IMR-90 (cell line): Measurements from ENCODE around the gene PKHD1. TPM values are rescaled to one million over a fixed set of nuclear protein-coding genes. Genes with fewer than 3 reads are reported as not detected.

Experiments
- ATAC-seq: fragments of 200-7000 bp; cut with Tn5 transposase; 2 replicates; pipeline ENCODE4 v1.9.1; 2020; ENCODE audit warnings: low read depth, mild to moderate bottlenecking, moderate library complexity
- BruUV-seq: library from RNA; stranded (reverse); fragments of 400-500 nt; replicated peaks from 2 replicates; lab custom pipeline; 2021; lab: Mats Ljungman, UMichigan
- CTCF ChIA-PET: fragments of 300-600 bp; formaldehyde crosslinking; extraction: SDS; loops from one replicate; lab custom pipeline; 2021; ENCODE audit warnings: antibody characterized with exemption; lab: Yijun Ruan, JAX
- POLR2A ChIA-PET: fragments of 300-600 bp; sonication (Branson Sonifier 250); formaldehyde crosslinking; loops from one replicate; lab custom pipeline; 2022; ENCODE audit warnings: antibody characterized with exemption; ENCODE audit not compliant: unreplicated experiment; lab: Charles Lee
- DNase-seq: peaks from one replicate; pipeline ENCODE4 v3.0.0; 2013
- H2AFZ ChIP-seq: replicated peaks from 2 replicates; pipeline ENCODE3; 2013; ENCODE audit warnings: low read length, mild to moderate bottlenecking; ENCODE audit not compliant: poor library complexity
- H2AK5ac ChIP-seq: 2 replicates; pipeline ENCODE4 v1.6.1; 2013; ENCODE audit warnings: low read depth, low read length, inconsistent platforms
- H2AK9ac ChIP-seq: replicated peaks from 2 replicates; pipeline ENCODE3; 2013; ENCODE audit warnings: mild to moderate bottlenecking, low read depth, low read length, moderate library complexity; ENCODE audit not compliant: poor library complexity
- H2BK120ac ChIP-seq: 2 replicates; pipeline ENCODE4 v1.6.1; 2013; ENCODE audit warnings: low read depth, low read length, inconsistent platforms
- H2BK15ac ChIP-seq: 3 replicates; pipeline ENCODE4 v1.6.1; 2013; ENCODE audit warnings: low read depth, low read length, inconsistent platforms
- H2BK20ac ChIP-seq: 2 replicates; pipeline ENCODE4 v1.6.1; 2013; ENCODE audit warnings: low read depth, mild to moderate bottlenecking, inconsistent platforms, low read length, moderate library complexity
- H2BK5ac ChIP-seq: 2 replicates; pipeline ENCODE4 v1.6.1; 2013; ENCODE audit warnings: mild to moderate bottlenecking, low read depth, low read length, inconsistent platforms; ENCODE audit not compliant: poor library complexity, severe bottlenecking
- H3K14ac ChIP-seq: replicated peaks from 2 replicates; pipeline ENCODE4 v1.6.1; 2013; ENCODE audit warnings: low read depth, low read length, inconsistent platforms
- H3K18ac ChIP-seq: 2 replicates; pipeline ENCODE4 v1.6.1; 2013; ENCODE audit warnings: low read depth, low read length, control low read depth
- H3K23ac ChIP-seq: 2 replicates; pipeline ENCODE4 v1.6.1; 2013; ENCODE audit warnings: low read depth, low read length, inconsistent platforms
- H3K27ac ChIP-seq: 2 replicates; pipeline ENCODE4 v1.5.1; 2013; ENCODE audit warnings: mild to moderate bottlenecking, control low read depth, low read length; ENCODE audit not compliant: insufficient read depth
- H3K27me3 ChIP-seq: 2 replicates; pipeline ENCODE4 v1.6.1; 2013; ENCODE audit warnings: low read length; ENCODE audit not compliant: control insufficient read depth, insufficient read depth
- H3K36me3 ChIP-seq: 2 replicates; pipeline ENCODE4 v1.6.1; 2013; ENCODE audit warnings: low read length, mixed read lengths; ENCODE audit not compliant: control insufficient read depth, insufficient read depth
- H3K4ac ChIP-seq: 2 replicates; pipeline ENCODE4 v1.6.1; 2013; ENCODE audit warnings: low read depth, low read length, inconsistent platforms
- H3K4me1 ChIP-seq: 2 replicates; pipeline ENCODE4 v1.6.1; 2013; ENCODE audit warnings: low read length, mixed read lengths; ENCODE audit not compliant: control insufficient read depth, insufficient read depth
- H3K4me2 ChIP-seq: 2 replicates; pipeline ENCODE4 v1.6.1; 2013; ENCODE audit warnings: low read depth, mild to moderate bottlenecking, control low read depth, low read length, moderate library complexity
- H3K4me3 ChIP-seq: 2 replicates; pipeline ENCODE4 v1.5.1; 2013; ENCODE audit warnings: low read depth, mild to moderate bottlenecking, control low read depth, low read length, moderate library complexity; ENCODE audit not compliant: insufficient read depth
- H3K56ac ChIP-seq: 2 replicates; pipeline ENCODE4 v1.6.1; 2013; ENCODE audit warnings: low read length, inconsistent platforms; ENCODE audit not compliant: insufficient read depth; ENCODE audit errors: extremely low read depth
- H3K79me1 ChIP-seq, 2 experiments: 2 replicates each; pipeline ENCODE4 v1.6.1; 2013; ENCODE audit warnings: low read length in 2 of 2, inconsistent platforms in 1 of 2, low read depth in 1 of 2
- H3K9ac ChIP-seq: 2 replicates; pipeline ENCODE4 v1.6.1; 2013; ENCODE audit warnings: low read depth, low read length, control low read depth
- H3K9me1 ChIP-seq: 2 replicates; pipeline ENCODE4 v1.6.1; 2013; ENCODE audit warnings: low read length, inconsistent platforms; ENCODE audit not compliant: insufficient read depth
- H3K9me3 ChIP-seq: 2 replicates; pipeline ENCODE4 v1.6.1; 2013; ENCODE audit warnings: low read length; ENCODE audit not compliant: control insufficient read depth, insufficient read depth
- H4K20me1 ChIP-seq: 2 replicates; pipeline ENCODE4 v1.6.1; 2013; ENCODE audit warnings: low read length, inconsistent platforms; ENCODE audit not compliant: insufficient read depth
- H4K5ac ChIP-seq: 2 replicates; pipeline ENCODE4 v1.6.1; 2013; ENCODE audit warnings: mild to moderate bottlenecking, low read depth, low read length, control low read depth
- H4K8ac ChIP-seq, 2 experiments: 2 replicates each; pipeline ENCODE4 v1.6.1; 2013; ENCODE audit warnings: low read depth in 2 of 2, low read length in 2 of 2, control low read depth in 1 of 2, inconsistent platforms in 1 of 2
- H4K91ac ChIP-seq: 2 replicates; pipeline ENCODE4 v1.6.1; 2013; ENCODE audit warnings: low read depth, low read length, inconsistent platforms; ENCODE audit not compliant: insufficient read depth
- BHLHE40 ChIP-seq: fragments of 150-350 bp; IDR thresholded peaks from 2 replicates; pipeline ENCODE4 v1.6.1; 2016; ENCODE audit warnings: mild to moderate bottlenecking, low read depth, low read length
- CEBPB ChIP-seq: IDR thresholded peaks from 2 replicates; pipeline ENCODE4 v1.6.1; 2012; ENCODE audit warnings: low read depth, low read length, improper control_type of control experiment
- CHD1 ChIP-seq: IDR thresholded peaks from 2 replicates; pipeline ENCODE4 v1.6.1; 2012; ENCODE audit warnings: low read depth, low read length, improper control_type of control experiment
- ELK1 ChIP-seq: fragments of 150-350 bp; IDR thresholded peaks from 2 replicates; pipeline ENCODE4 v1.6.1; 2016; ENCODE audit warnings: low read depth, mild to moderate bottlenecking, low read length, moderate library complexity, borderline replicate concordance
- FOS ChIP-seq: fragments of 150-350 bp; IDR thresholded peaks from 2 replicates; pipeline ENCODE4 v1.6.1; 2016; ENCODE audit warnings: low read depth, low read length
- MAFK ChIP-seq: IDR thresholded peaks from 2 replicates; pipeline ENCODE4 v1.6.1; 2012; ENCODE audit warnings: low read depth, low read length, improper control_type of control experiment
- MAZ ChIP-seq: IDR thresholded peaks from 2 replicates; pipeline ENCODE4 v1.6.1; 2012; ENCODE audit warnings: low read depth, mild to moderate bottlenecking, low read length, improper control_type of control experiment, moderate library complexity, borderline replicate concordance
- MXI1 ChIP-seq: IDR thresholded peaks from 2 replicates; pipeline ENCODE4 v1.6.1; 2012; ENCODE audit warnings: low read depth, mild to moderate bottlenecking, low read length, moderate library complexity, borderline replicate concordance
- NFE2L2 ChIP-seq: fragments of 150-350 bp; IDR thresholded peaks from 2 replicates; pipeline ENCODE4 v1.6.1; 2016; ENCODE audit warnings: low read depth, mild to moderate bottlenecking, low read length
- POLR2A ChIP-seq: IDR thresholded peaks from 2 replicates; pipeline ENCODE4 v1.6.1; 2012; ENCODE audit warnings: mild to moderate bottlenecking, low read depth, low read length
- RAD21 ChIP-seq: IDR thresholded peaks from 2 replicates; pipeline ENCODE4 v1.6.1; 2012; ENCODE audit warnings: low read length, improper control_type of control experiment
- RCOR1 ChIP-seq: IDR thresholded peaks from 2 replicates; pipeline ENCODE4 v1.6.1; 2012; ENCODE audit warnings: mild to moderate bottlenecking, low read length, improper control_type of control experiment; ENCODE audit not compliant: insufficient replicate concordance
- RFX5 ChIP-seq: IDR thresholded peaks from 2 replicates; pipeline ENCODE4 v1.8.0; 2012; ENCODE audit warnings: low read depth, mild to moderate bottlenecking, low read length, moderate library complexity
- USF2 ChIP-seq: fragments of 150-350 bp; IDR thresholded peaks from 2 replicates; pipeline ENCODE4 v1.6.1; 2017; ENCODE audit warnings: mild to moderate bottlenecking, antibody characterized with exemption, low read length, low read depth
- WGBS, 2 experiments: methylation state at CpG; one replicate each; pipeline versions ENCODE4 v1.1.5 to v1.1.7; 2013; ENCODE audit warnings: missing lambda C conversion rate in 2 of 2; ENCODE audit not compliant: insufficient read length in 1 of 2; ENCODE audit errors: extremely low coverage in 2 of 2; 5-methylcytosine and 5-hydroxymethylcytosine counted together
- dilution Hi-C: fragments of 300-500 bp; cut with HindIII; formaldehyde crosslinking; loops from one replicate; pipeline ENCODE4 v1.14.3; 2018; ENCODE audit warnings: low sequenced_read_pairs; ENCODE audit not compliant: unreplicated experiment
- in situ Hi-C: fragments of 300-500 bp; cut with MboI; formaldehyde crosslinking; loops from 3 replicates; pipeline ENCODE4 v1.14.3; 2019; ENCODE audit warnings: low sequenced_read_pairs, inconsistent platforms, mixed read lengths
- intact Hi-C: fragments of 100-400 bp; cut with micrococcal nuclease; formaldehyde crosslinking; loops from 2 replicates; pipeline ENCODE4 v1.10.0; 2022
- polyA plus RNA-seq, 3 experiments: library from polyadenylated mRNA; depleted of rRNA; stranded (reverse); fragments of >200 nt; gene quantifications; 2 replicates each; pipeline ENCODE4 v1.2.3, GENCODE V29; 2012; ENCODE audit warnings: low replicate concordance in 1 of 3
- total RNA-seq: library from RNA; depleted of rRNA; stranded (reverse); fragments of >200 nt; gene quantifications from 2 replicates; pipeline ENCODE4 v1.2.3, GENCODE V29; 2012
- TF ChIP-seq, protein P1 (sequence below): conservative IDR thresholded peaks from 2 replicates; pipeline ENCODE4 v1.5.1; 2012; ENCODE audit warnings: mild to moderate bottlenecking, low read depth, low read length, improper control_type of control experiment

PKHD1 gene
- total and polyA plus RNA-seq, 2 of the 4 experiments (the other 2 are of a cell fraction): not detected

DNA sequence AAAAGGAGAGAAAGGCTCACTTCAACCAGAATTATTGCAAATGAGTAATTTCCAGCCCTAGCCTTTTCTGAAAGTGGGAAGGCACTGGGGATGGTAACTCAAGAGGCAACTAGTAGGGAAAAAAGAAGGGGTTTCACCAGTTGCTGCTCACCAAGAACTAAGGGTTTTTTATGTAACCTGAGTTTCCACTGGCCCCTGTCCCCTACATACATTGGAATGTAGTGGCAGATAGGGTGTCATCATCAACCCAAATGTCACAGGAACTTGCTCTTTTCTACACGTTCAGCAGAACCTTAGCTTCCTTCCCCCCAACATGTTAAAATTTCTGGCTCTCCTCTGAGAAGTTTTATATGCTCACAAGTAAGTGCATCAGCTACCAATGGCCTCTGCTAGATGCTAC, 38.2 kb upstream of the PKHD1 start:
- intact Hi-C loops: no loop called here
- ATAC-seq: no peak

More for the DNA sequence above, 38.2 kb upstream of the PKHD1 start:
- Histone ChIP-seq H3K27ac (no peak overlapping the region), H4K91ac (no peak overlapping the region), H3K4me1 (no peaks in the 10 kb centered on the region), H2AK9ac (no peak overlapping the region), H3K9me3 (no peaks in the 10 kb centered on the region), H3K36me3 (no peaks in the 10 kb centered on the region), H4K20me1 (no peaks in the 10 kb centered on the region), H3K4me3 (no peak overlapping the region), H3K27me3 (no peaks in the 10 kb centered on the region), H2BK5ac (no peak overlapping the region), H3K9ac (no peak overlapping the region), H3K18ac (no peak overlapping the region), H2BK15ac (no peak overlapping the region), H2BK120ac (no peak overlapping the region), H3K4ac (no peak overlapping the region), H3K14ac (no peak overlapping the region), H2AFZ (no peak overlapping the region), H3K56ac (no peak overlapping the region), H4K8ac (no peak overlapping the region), H3K23ac (no peak overlapping the region), H3K79me1 (no peaks in the 10 kb centered on the region), H2AK5ac (no peak overlapping the region), H2BK20ac (no peak overlapping the region), H3K9me1 (no peaks in the 10 kb centered on the region), H4K5ac (no peak overlapping the region), H3K4me2 (no peak overlapping the region)
- no TSS peak for BruUV-seq
- TF ChIP-seq RFX5: no peak
- TF ChIP-seq CHD1: no peak
- TF ChIP-seq MAZ: no peak
- TF ChIP-seq RCOR1: no peak
- TF ChIP-seq CEBPB: no peak
- TF ChIP-seq, protein P1, sequence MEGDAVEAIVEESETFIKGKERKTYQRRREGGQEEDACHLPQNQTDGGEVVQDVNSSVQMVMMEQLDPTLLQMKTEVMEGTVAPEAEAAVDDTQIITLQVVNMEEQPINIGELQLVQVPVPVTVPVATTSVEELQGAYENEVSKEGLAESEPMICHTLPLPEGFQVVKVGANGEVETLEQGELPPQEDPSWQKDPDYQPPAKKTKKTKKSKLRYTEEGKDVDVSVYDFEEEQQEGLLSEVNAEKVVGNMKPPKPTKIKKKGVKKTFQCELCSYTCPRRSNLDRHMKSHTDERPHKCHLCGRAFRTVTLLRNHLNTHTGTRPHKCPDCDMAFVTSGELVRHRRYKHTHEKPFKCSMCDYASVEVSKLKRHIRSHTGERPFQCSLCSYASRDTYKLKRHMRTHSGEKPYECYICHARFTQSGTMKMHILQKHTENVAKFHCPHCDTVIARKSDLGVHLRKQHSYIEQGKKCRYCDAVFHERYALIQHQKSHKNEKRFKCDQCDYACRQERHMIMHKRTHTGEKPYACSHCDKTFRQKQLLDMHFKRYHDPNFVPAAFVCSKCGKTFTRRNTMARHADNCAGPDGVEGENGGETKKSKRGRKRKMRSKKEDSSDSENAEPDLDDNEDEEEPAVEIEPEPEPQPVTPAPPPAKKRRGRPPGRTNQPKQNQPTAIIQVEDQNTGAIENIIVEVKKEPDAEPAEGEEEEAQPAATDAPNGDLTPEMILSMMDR: no peak
- TF ChIP-seq MXI1: no peak
- no peak for TF ChIP-seq POLR2A
- TF ChIP-seq MAFK: no peak
- TF ChIP-seq USF2: no peak
- no peak for TF ChIP-seq RAD21
- no peak for TF ChIP-seq ELK1
- TF ChIP-seq FOS: no peak
- TF ChIP-seq BHLHE40: no peak
- no peak for TF ChIP-seq NFE2L2
- ChIA-PET CTCF (no interaction called here), POLR2A (no interaction called here)
- in situ Hi-C loops (no loop called here), dilution Hi-C loops (no loop called here)
- DNase-seq: no peak
- no CpG with 5 or more reads among the region's 1 CpG for WGBS, 2 experiments
